ENCODE measurements around the gene LIMA1.

DNA sequence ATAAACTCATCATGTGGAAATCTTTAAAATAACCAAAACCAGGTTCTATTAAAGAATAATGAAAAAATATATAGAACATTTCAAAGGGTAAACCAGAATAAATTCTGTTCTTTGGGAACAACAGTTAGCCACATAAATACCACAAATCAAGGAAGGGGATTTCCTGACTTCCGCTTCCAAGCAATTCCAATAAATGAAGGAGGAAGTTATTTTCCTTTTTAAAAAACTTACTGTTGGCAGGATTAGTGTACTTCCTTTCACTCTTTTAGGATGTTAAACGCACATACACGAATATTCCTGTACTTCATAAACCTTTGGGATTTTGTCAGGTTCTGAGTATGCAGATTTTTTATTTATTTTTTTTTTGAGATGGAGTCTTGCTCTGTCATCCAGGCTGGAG is 13.7 kb upstream of the LIMA1 start:
- TF ChIP-seq, protein P1, sequence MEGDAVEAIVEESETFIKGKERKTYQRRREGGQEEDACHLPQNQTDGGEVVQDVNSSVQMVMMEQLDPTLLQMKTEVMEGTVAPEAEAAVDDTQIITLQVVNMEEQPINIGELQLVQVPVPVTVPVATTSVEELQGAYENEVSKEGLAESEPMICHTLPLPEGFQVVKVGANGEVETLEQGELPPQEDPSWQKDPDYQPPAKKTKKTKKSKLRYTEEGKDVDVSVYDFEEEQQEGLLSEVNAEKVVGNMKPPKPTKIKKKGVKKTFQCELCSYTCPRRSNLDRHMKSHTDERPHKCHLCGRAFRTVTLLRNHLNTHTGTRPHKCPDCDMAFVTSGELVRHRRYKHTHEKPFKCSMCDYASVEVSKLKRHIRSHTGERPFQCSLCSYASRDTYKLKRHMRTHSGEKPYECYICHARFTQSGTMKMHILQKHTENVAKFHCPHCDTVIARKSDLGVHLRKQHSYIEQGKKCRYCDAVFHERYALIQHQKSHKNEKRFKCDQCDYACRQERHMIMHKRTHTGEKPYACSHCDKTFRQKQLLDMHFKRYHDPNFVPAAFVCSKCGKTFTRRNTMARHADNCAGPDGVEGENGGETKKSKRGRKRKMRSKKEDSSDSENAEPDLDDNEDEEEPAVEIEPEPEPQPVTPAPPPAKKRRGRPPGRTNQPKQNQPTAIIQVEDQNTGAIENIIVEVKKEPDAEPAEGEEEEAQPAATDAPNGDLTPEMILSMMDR (IDR thresholded peaks at IDR 0.05) = no peak
- no peak for TF ChIP-seq POLR2A (IDR thresholded peaks at IDR 0.05)

Data from thyroid gland (tissue), 4 donors.